BLaER1 (cell line): Measurements from ENCODE around the gene PRELID2.

ENCODE experiments used
- H3K27ac ChIP-seq: shearing (Covaris generic); formaldehyde crosslinking; 2 replicates; pipeline ENCODE4 v1.8.1; 2022
- H3K27me3 ChIP-seq: shearing (Covaris generic); formaldehyde crosslinking; 2 replicates; pipeline ENCODE4 v1.8.1; 2022
- H3K36me3 ChIP-seq: shearing (Covaris generic); formaldehyde crosslinking; 2 replicates; pipeline ENCODE4 v1.8.1; 2022
- H3K4me1 ChIP-seq: shearing (Covaris generic); formaldehyde crosslinking; 2 replicates; pipeline ENCODE4 v1.8.1; 2022
- H3K4me2 ChIP-seq: shearing (Covaris generic); formaldehyde crosslinking; 2 replicates; pipeline ENCODE4 v1.8.1; 2022
- H3K4me3 ChIP-seq: shearing (Covaris generic); formaldehyde crosslinking; 2 replicates; pipeline ENCODE4 v1.8.1; 2022
- H3K9ac ChIP-seq: shearing (Covaris generic); formaldehyde crosslinking; 2 replicates; pipeline ENCODE4 v1.8.1; 2022
- H3K9me3 ChIP-seq: shearing (Covaris generic); formaldehyde crosslinking; 2 replicates; pipeline ENCODE4 v1.8.1; 2022
- H4K20me1 ChIP-seq: shearing (Covaris generic); formaldehyde crosslinking; 2 replicates; pipeline ENCODE4 v1.8.1; 2022
- Cebpa-rat ChIP-seq: shearing (Covaris generic); IDR thresholded peaks from 2 replicates; pipeline ENCODE4 v1.8.1; 2022

Gene PRELID2

DNA sequence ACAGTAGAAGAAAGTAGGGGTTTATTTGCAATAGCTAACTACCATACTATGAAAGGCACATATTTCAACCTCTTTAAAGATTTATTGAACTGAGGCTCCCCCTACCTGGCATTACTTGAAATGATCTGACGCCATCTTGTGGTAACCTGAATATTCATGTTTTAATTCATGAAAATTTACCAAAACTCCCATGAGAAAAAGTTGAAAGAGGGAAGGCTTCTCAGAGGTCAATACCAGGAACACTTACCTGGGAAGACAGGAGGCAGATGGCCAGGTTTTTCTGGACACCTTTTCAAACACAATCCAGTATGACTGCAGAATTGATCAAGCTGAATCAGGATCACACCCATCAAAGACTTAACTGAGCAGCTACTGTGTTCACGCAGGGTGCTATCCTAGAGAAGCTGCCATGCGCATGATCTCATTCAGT lies 9.4 kb downstream of the PRELID2 start:
- no peak overlapping the region for H3K27ac ChIP-seq
- H3K4me2 ChIP-seq, result no peak overlapping the region
- H3K4me1 ChIP-seq, result peaks cover 9% of the 10 kb centered on the region
- peaks cover 11% of the 10 kb centered on the region; the same call in 1 of the 2 replicates for H4K20me1 ChIP-seq
- H3K27me3 ChIP-seq, result no peaks in the 10 kb centered on the region
- no peak overlapping the region for H3K9ac ChIP-seq
- no peak for TF ChIP-seq Cebpa-rat
- peaks cover 11% of the 10 kb centered on the region for H3K36me3 ChIP-seq
- no peak overlapping the region for H3K4me3 ChIP-seq
- H3K9me3 ChIP-seq, result no peaks in the 10 kb centered on the region

DNA sequence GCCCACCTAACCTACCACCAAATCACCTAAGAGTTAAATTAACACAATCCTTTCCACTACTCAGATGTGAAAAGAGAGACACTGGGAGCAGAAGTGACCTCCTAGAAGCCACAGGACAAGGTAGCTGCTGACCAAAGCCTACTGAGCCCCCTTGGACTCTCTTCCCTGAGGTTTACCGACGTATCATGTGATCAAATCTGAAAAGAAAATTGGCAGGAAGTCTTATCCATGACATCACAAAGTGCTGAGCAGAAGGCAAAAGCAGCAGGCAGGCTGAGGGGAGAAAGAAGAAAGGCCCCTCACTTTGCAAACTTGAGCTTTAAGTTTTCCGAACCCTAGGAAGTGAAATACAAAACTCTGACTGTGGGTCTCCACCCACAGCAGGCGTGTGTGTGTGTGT lies 11.1 kb downstream of the PRELID2 start:
- no peaks in the 10 kb centered on the region for H3K4me1 ChIP-seq
- no peak for TF ChIP-seq Cebpa-rat
- H3K9ac ChIP-seq, result no peak overlapping the region
- H3K4me3 ChIP-seq, result no peak overlapping the region
- H4K20me1 ChIP-seq, result peaks cover 11% of the 10 kb centered on the region; the same call in 1 of the 2 replicates
- no peaks in the 10 kb centered on the region for H3K9me3 ChIP-seq
- no peak overlapping the region for H3K4me2 ChIP-seq
- no peak overlapping the region for H3K27ac ChIP-seq
- H3K36me3 ChIP-seq, result peaks cover 27% of the 10 kb centered on the region
- no peaks in the 10 kb centered on the region for H3K27me3 ChIP-seq

DNA sequence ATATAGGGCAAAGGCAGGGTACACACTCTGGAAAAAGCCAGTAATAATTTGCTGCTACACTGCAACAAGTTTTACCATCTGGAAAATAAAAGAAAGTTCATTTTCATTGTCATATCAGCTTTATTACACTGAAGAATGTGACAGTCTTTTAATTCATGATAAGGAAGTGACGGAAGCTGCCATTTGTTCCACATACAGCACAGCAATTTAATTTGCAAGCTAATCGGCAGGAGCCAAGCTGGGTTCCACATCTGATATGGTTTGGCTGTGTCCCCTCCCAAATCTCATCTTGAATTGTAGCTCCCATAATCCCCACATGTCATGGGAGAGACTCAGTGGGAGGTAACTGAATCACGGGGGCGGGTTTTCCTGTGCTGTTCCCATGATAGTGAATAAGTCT lies 16.5 kb downstream of the PRELID2 start:
- Histone ChIP-seq H4K20me1 (no peaks in the 10 kb centered on the region), H3K4me3 (no peak overlapping the region), H3K4me2 (no peak overlapping the region), H3K9ac (no peak overlapping the region), H3K9me3 (no peaks in the 10 kb centered on the region), H3K4me1 (no peaks in the 10 kb centered on the region), H3K27ac (no peak overlapping the region), H3K36me3 (peaks cover 71% of the 10 kb centered on the region), H3K27me3 (no peaks in the 10 kb centered on the region)
- no peak for TF ChIP-seq Cebpa-rat

- no peak for TF ChIP-seq Cebpa-rat
- H3K36me3 ChIP-seq, result peaks cover 79% of the 10 kb centered on the region
These were observed 22.3 kb downstream of the PRELID2 start for GRCh38 chr5:145812877-145813276.

GRCh38 chr5:145811834-145812625 lies 23.1 kb downstream of the PRELID2 start:
- no peaks in the 10 kb centered on the region; the same call in 1 of the 2 replicates for H4K20me1 ChIP-seq
- no peak for TF ChIP-seq Cebpa-rat
- no peaks in the 10 kb centered on the region for H3K4me1 ChIP-seq
- no peaks in the 10 kb centered on the region for H3K9me3 ChIP-seq
- H3K36me3 ChIP-seq, result peaks cover 79% of the 10 kb centered on the region
- no peak overlapping the region for H3K27ac ChIP-seq
- H3K9ac ChIP-seq, result no peak overlapping the region
- no peaks in the 10 kb centered on the region for H3K27me3 ChIP-seq
- H3K4me3 ChIP-seq, result no peak overlapping the region
- no peak overlapping the region for H3K4me2 ChIP-seq

More at GRCh38 chr5:145812877-145813276, 22.3 kb downstream of the PRELID2 start:
- Histone ChIP-seq H3K9ac (no peak overlapping the region), H3K4me2 (no peak overlapping the region), H3K27me3 (no peaks in the 10 kb centered on the region), H4K20me1 (no peaks in the 10 kb centered on the region; the same call in 1 of the 2 replicates), H3K4me3 (no peak overlapping the region), H3K4me1 (no peaks in the 10 kb centered on the region), H3K27ac (no peak overlapping the region), H3K9me3 (no peaks in the 10 kb centered on the region)

DNA sequence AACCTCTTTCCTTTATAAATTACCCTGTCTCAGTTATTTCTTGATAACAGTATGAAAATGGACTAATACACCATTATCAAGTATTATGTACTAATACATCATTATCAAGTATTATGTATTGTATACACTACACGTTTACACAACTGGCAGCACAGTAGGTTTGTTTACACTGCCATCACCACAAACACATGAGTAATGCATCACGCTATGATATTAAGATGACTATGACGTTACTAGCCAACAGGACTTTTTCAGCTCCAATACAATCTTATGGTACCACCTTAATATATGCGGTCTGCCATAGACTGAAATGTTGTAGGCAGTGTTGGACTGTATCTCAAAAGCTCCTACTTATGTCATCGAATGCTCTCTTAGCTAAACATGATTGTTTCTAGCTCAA lies 28.2 kb downstream of the PRELID2 start:
- Histone ChIP-seq H3K9ac (no peak overlapping the region), H3K27me3 (no peaks in the 10 kb centered on the region), H3K36me3 (peaks cover 70% of the 10 kb centered on the region), H3K27ac (no peak overlapping the region), H3K9me3 (no peaks in the 10 kb centered on the region), H4K20me1 (no peaks in the 10 kb centered on the region; the same call in 1 of the 2 replicates), H3K4me2 (no peak overlapping the region), H3K4me1 (no peaks in the 10 kb centered on the region), H3K4me3 (no peak overlapping the region)
- no peak for TF ChIP-seq Cebpa-rat

GRCh38 chr5:145805819-145806218 lies 29.3 kb downstream of the PRELID2 start:
- Histone ChIP-seq H3K27me3 (no peaks in the 10 kb centered on the region), H3K4me3 (no peak overlapping the region), H3K4me1 (no peaks in the 10 kb centered on the region), H3K9me3 (no peaks in the 10 kb centered on the region), H3K27ac (no peak overlapping the region), H3K36me3 (peaks cover 63% of the 10 kb centered on the region), H3K4me2 (no peak overlapping the region), H3K9ac (no peak overlapping the region), H4K20me1 (no peaks in the 10 kb centered on the region)
- TF ChIP-seq Cebpa-rat, result no peak

DNA sequence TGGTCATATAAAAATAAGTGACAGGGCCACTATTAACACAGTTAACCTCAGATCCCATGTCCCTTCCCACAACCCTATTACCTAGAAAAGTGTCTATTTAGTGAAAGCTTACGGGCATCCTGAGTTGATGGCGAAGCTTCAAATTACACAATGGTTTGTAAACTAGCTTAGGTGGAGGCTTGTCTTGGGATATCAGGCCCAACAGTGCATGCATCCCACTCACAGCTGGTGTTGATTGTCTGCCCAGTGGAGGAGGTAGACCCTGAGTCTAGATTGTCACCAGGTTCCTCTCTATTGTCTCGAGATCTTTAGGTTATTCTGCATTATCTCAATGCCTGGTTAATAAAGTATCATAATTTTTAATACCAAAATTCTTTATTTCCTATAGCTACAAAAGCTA lies 30.4 kb downstream of the PRELID2 start:
- no peak for TF ChIP-seq Cebpa-rat
- H3K27ac ChIP-seq, result no peak overlapping the region
- peaks cover 57% of the 10 kb centered on the region for H3K36me3 ChIP-seq
- H3K9ac ChIP-seq, result no peak overlapping the region
- H3K9me3 ChIP-seq, result no peaks in the 10 kb centered on the region
- H3K27me3 ChIP-seq, result no peaks in the 10 kb centered on the region
- no peak overlapping the region for H3K4me2 ChIP-seq
- H4K20me1 ChIP-seq, result no peaks in the 10 kb centered on the region
- H3K4me1 ChIP-seq, result no peaks in the 10 kb centered on the region
- H3K4me3 ChIP-seq, result no peak overlapping the region

DNA sequence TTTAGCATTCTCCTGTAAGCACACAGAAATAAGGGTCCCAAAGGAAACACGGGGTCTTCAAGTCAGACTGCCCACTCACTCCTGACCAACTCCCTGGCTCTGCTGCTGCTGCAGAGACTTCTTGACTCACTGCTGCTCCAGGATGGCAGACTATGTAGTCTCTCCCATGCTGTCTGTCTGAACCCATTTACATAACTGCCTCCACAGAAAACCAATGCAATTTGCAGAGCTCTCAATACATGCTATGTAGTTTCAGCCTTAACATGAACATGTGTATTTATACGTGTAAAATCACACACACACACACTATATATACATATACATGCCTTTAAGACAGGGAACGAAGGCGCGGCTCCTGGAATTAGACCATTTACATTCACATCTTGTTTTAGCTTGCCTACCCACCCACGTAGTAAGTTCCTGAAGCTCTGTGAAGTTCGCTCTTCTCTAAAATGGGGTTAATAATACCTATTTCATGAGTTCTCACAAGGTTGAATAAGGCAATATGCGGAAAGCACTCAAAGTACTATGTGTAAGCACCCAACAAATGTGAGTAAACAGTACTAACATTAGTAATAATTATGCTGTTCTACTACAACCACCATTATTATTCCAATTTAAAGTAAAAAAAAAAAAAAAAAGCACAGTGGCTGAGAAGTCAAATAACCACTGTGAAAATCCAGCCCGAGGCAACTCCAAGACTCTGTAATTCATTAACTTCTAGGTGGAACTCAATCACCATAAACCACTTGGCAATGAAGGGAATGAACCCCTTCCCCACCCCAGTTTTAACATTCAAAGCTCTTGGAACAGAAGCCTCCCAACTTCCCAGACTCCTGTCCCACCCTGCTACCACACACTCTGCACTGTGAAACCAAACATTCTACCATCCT lies 31.8 kb downstream of the PRELID2 start:
- Histone ChIP-seq H3K27me3 (no peaks in the 10 kb centered on the region), H3K9me3 (no peaks in the 10 kb centered on the region), H3K27ac (no peak overlapping the region), H3K4me2 (no peak overlapping the region), H3K4me1 (no peaks in the 10 kb centered on the region), H3K36me3 (peaks cover 54% of the 10 kb centered on the region), H4K20me1 (no peaks in the 10 kb centered on the region), H3K4me3 (no peak overlapping the region), H3K9ac (no peak overlapping the region)
- no peak for TF ChIP-seq Cebpa-rat

- H3K9me3 ChIP-seq, result no peaks in the 10 kb centered on the region
- no peaks in the 10 kb centered on the region for H3K27me3 ChIP-seq
- peaks cover 54% of the 10 kb centered on the region for H3K36me3 ChIP-seq
- no peak overlapping the region for H3K27ac ChIP-seq
- TF ChIP-seq Cebpa-rat, result no peak
- H3K9ac ChIP-seq, result no peak overlapping the region
- no peaks in the 10 kb centered on the region for H3K4me1 ChIP-seq
- H3K4me3 ChIP-seq, result no peak overlapping the region
- H3K4me2 ChIP-seq, result no peak overlapping the region
- no peaks in the 10 kb centered on the region for H4K20me1 ChIP-seq
These were observed 33.9 kb downstream of the PRELID2 start for GRCh38 chr5:145801195-145801594.
